Urinary bladder (tissue), 4 donors: ENCODE data around the gene GNPNAT1. TPM values are rescaled to one million over a fixed set of nuclear protein-coding genes. Genes with fewer than 3 reads are reported as not detected.

Experiments used
- DNase-seq: peaks from one replicate; pipeline ENCODE4 v3.0.0-alpha.2; 2015; ENCODE audit errors: extremely low spot score
- H3K27ac ChIP-seq: one replicate; pipeline ENCODE4 v1.5.1; 2013; ENCODE audit warnings: low read depth, mild to moderate bottlenecking, moderate library complexity
- H3K36me3 ChIP-seq: one replicate; pipeline ENCODE4 v1.6.1; 2013; ENCODE audit warnings: mild to moderate bottlenecking, moderate library complexity; ENCODE audit not compliant: insufficient read depth
- H3K4me1 ChIP-seq: one replicate; pipeline ENCODE4 v1.6.1; 2013; ENCODE audit warnings: mild to moderate bottlenecking, moderate library complexity; ENCODE audit not compliant: insufficient read depth
- H3K4me3 ChIP-seq: one replicate; pipeline ENCODE4 v1.5.1; 2013; ENCODE audit warnings: low read depth, low read length
- WGBS: extraction: QIAGEN DNeasy Blood & Tissue Kit; methylation state at CpG from one replicate; pipeline ENCODE4 v1.1.7; 2013; 5-methylcytosine and 5-hydroxymethylcytosine counted together
- polyA plus RNA-seq: library from polyadenylated mRNA; stranded (reverse); fragments of 200-250 nt; gene quantifications from one replicate; pipeline ENCODE4 v1.2.3, GENCODE V29; 2013
- total RNA-seq: library from RNA; depleted of rRNA; stranded (reverse); fragments of >200 nt; gene quantifications from one replicate; pipeline ENCODE4 v1.2.3, GENCODE V29; 2014
- donor health status: healthy with polysubstance abuse.
- donor health status: healthy.

Gene GNPNAT1
- total RNA-seq (36.5 TPM), polyA plus RNA-seq (10.9 TPM)

- DNase-seq: peak; percentile 28
- peaks cover 1% of the 10 kb centered on the region for H3K4me1 ChIP-seq
- H3K27ac ChIP-seq: peak within 1 kb of the TSS; percentile 85
- 1% methylated on average over 73 of the region's 74 CpGs for WGBS
- H3K36me3 ChIP-seq: no peaks in the 10 kb centered on the region
- H3K4me3 ChIP-seq: peak within 1 kb of the TSS; percentile 67
These were observed at the start of gene GNPNAT1 for GRCh38 chr14:52791223-52792096. Gene GNPNAT1 (minus strand): TSS chr14:52791607. CDS start chr14:52784650, 6,957 bp downstream.

GRCh38 chr14:52840877-52841276 lies 49.5 kb upstream of the GNPNAT1 start:
- Histone ChIP-seq H3K4me3 (no peak overlapping the region), H3K27ac (no peak overlapping the region), H3K4me1 (no peaks in the 10 kb centered on the region), H3K36me3 (no peaks in the 10 kb centered on the region)
- DNase-seq: no peak
- 48% methylated on average over 3 of the region's 3 CpGs for WGBS

GRCh38 chr14:52837451-52837850 lies 46.0 kb upstream of the GNPNAT1 start:
- no peak overlapping the region for H3K4me3 ChIP-seq
- 89% methylated on average over 7 of the region's 7 CpGs for WGBS
- no peaks in the 10 kb centered on the region for H3K36me3 ChIP-seq
- H3K4me1 ChIP-seq: no peaks in the 10 kb centered on the region
- no peak overlapping the region for H3K27ac ChIP-seq
- DNase-seq: no peak

GRCh38 chr14:52836063-52836462 lies 44.7 kb upstream of the GNPNAT1 start:
- Histone ChIP-seq H3K4me1 (no peaks in the 10 kb centered on the region), H3K4me3 (no peak overlapping the region), H3K36me3 (no peaks in the 10 kb centered on the region), H3K27ac (no peak overlapping the region)
- DNase-seq: no peak
- WGBS: 93% methylated on average over 9 of the region's 9 CpGs

- Histone ChIP-seq H3K27ac (no peak overlapping the region), H3K4me3 (no peak overlapping the region), H3K36me3 (no peaks in the 10 kb centered on the region), H3K4me1 (no peaks in the 10 kb centered on the region)
- 76% methylated on average over 12 of the region's 12 CpGs for WGBS
- no peak for DNase-seq
These were observed 43.9 kb upstream of the GNPNAT1 start for GRCh38 chr14:52835122-52835903.

GRCh38 chr14:52834440-52834842 lies 43.0 kb upstream of the GNPNAT1 start:
- H3K4me1 ChIP-seq: no peaks in the 10 kb centered on the region
- WGBS: 23% methylated on average over 1 of the region's 1 CpG
- no peak overlapping the region for H3K27ac ChIP-seq
- no peaks in the 10 kb centered on the region for H3K36me3 ChIP-seq
- DNase-seq: no peak
- H3K4me3 ChIP-seq: no peak overlapping the region

- no peaks in the 10 kb centered on the region for H3K4me1 ChIP-seq
- H3K36me3 ChIP-seq: no peaks in the 10 kb centered on the region
- H3K27ac ChIP-seq: no peak overlapping the region
- no peak overlapping the region for H3K4me3 ChIP-seq
- WGBS: 92% methylated on average over 5 of the region's 5 CpGs
- no peak for DNase-seq
These were observed 42.5 kb upstream of the GNPNAT1 start for GRCh38 chr14:52833891-52834290.

- Histone ChIP-seq H3K4me1 (no peaks in the 10 kb centered on the region), H3K36me3 (no peaks in the 10 kb centered on the region), H3K4me3 (no peak overlapping the region), H3K27ac (no peak overlapping the region)
- DNase-seq: no peak
- WGBS: 90% methylated on average over 7 of the region's 7 CpGs
These were observed 38.2 kb upstream of the GNPNAT1 start for GRCh38 chr14:52829527-52830185.

GRCh38 chr14:52827426-52827825 lies 36.0 kb upstream of the GNPNAT1 start:
- Histone ChIP-seq H3K4me3 (no peak overlapping the region), H3K36me3 (no peaks in the 10 kb centered on the region), H3K27ac (no peak overlapping the region), H3K4me1 (no peaks in the 10 kb centered on the region)
- DNase-seq: no peak

- no peak for DNase-seq
- 73% methylated on average over 4 of the region's 4 CpGs for WGBS
- no peaks in the 10 kb centered on the region for H3K36me3 ChIP-seq
- no peaks in the 10 kb centered on the region for H3K4me1 ChIP-seq
- no peak overlapping the region for H3K27ac ChIP-seq
- H3K4me3 ChIP-seq: no peak overlapping the region
These were observed 33.7 kb upstream of the GNPNAT1 start for GRCh38 chr14:52825085-52825484.

- no peak for DNase-seq
- Histone ChIP-seq H3K4me1 (no peaks in the 10 kb centered on the region), H3K4me3 (no peak overlapping the region), H3K27ac (no peak overlapping the region), H3K36me3 (no peaks in the 10 kb centered on the region)
- 53% methylated on average over 4 of the region's 4 CpGs for WGBS
These were observed 33.1 kb upstream of the GNPNAT1 start for GRCh38 chr14:52824462-52824861.

- Histone ChIP-seq H3K27ac (no peak overlapping the region), H3K36me3 (no peaks in the 10 kb centered on the region), H3K4me3 (no peak overlapping the region), H3K4me1 (no peaks in the 10 kb centered on the region)
- WGBS: 70% methylated on average over 7 of the region's 7 CpGs
- no peak for DNase-seq
These were observed 30.4 kb upstream of the GNPNAT1 start for GRCh38 chr14:52821805-52822250.

- 42% methylated on average over 1 of the region's 1 CpG for WGBS
- Histone ChIP-seq H3K4me1 (no peaks in the 10 kb centered on the region), H3K27ac (no peak overlapping the region), H3K4me3 (no peak overlapping the region), H3K36me3 (no peaks in the 10 kb centered on the region)
- no peak for DNase-seq
These were observed 16.7 kb upstream of the GNPNAT1 start for GRCh38 chr14:52808101-52808500.
